ENCODE data around the gene C19orf38. TPM values are rescaled to one million over a fixed set of nuclear protein-coding genes. Genes with fewer than 3 reads are reported as not detected.
"Not testable (repeated sequence)": the region's sequence is repeated elsewhere in the genome, so short reads cannot be mapped to it uniquely, and the experiment has no call there.

Gene C19orf38
- total RNA-seq, 1 experiment from 2014 or later = 0.61 TPM

- Histone ChIP-seq H3K36me3 (ENCODE audit: control insufficient read depth, insufficient read depth, low read length) (no peaks in the 10 kb centered on the region; the same call in 1 of the 2 replicates), H3K9me3 (no peaks in the 10 kb centered on the region), H3K27me3 (replicated peaks; ENCODE audit: control insufficient read depth, insufficient read depth, low read length) (no peaks in the 10 kb centered on the region), H3K4me3 (ENCODE audit: low read depth, low read length) (peak overlapping the region; percentile 58), H3K4me1 (peaks cover 9% of the 10 kb centered on the region; the same call in 1 of the 2 replicates)
- DNase-seq = peak; percentile 94 to 97
- TF ChIP-seq CTCF (IDR thresholded peaks at IDR 0.05; ENCODE audit: insufficient read depth in 1 of 2, low read depth in 1 of 2, low read length in 1 of 2, severe bottlenecking in 1 of 2, unreplicated experiment in 1 of 2) = no peak
- intact Hi-C loops (cut with micrococcal nuclease; ENCODE audit: unreplicated experiment) = loop anchor here (1.0 kb wide), 2 partner anchors 35 to 119 kb away; partner anchors contain the start of gene CARM1
- H3K4me1 Mint-ChIP-seq (ENCODE audit: low read depth, unreplicated experiment) = no peaks in the 10 kb centered on the region
- no peaks in the 10 kb centered on the region for H3K27me3 Mint-ChIP-seq (ENCODE audit: insufficient read depth, unreplicated experiment)
- peak overlapping the region; percentile 100 for H3K27ac Mint-ChIP-seq (ENCODE audit: unreplicated experiment)
- BruUV-seq (replicated peaks) = TSS peak; percentile 88
- peaks cover 52% of the 10 kb centered on the region for H3K36me3 Mint-ChIP-seq (ENCODE audit: insufficient read depth, unreplicated experiment)
- ChIA-PET POLR2A (interaction anchor here (0.5 to 1.6 kb wide), 9 partner anchors 10 to 333 kb away, joined by 3 to 19 read pairs (median 5); partner anchors contain the start of genes DNM2 and QTRT1), CTCF (interaction anchor here (0.8 to 2.8 kb wide), 7 partner anchors 17 to 259 kb away, joined by 3 to 26 read pairs (median 6); partner anchors contain the start of genes CARM1 and DNM2)
- H3K9me3 Mint-ChIP-seq (ENCODE audit: unreplicated experiment) = no peaks in the 10 kb centered on the region
- peak overlapping the region; percentile 98 for H3K4me3 Mint-ChIP-seq (ENCODE audit: unreplicated experiment)
Observed at GRCh38 chr19:10836479-10837330, 11.5 kb upstream of the C19orf38 start.

GRCh38 chr19:10837649-10838048, 10.6 kb upstream of the C19orf38 start:
- BruUV-seq (replicated peaks); DNase-seq; H3K4me1 Mint-ChIP-seq (ENCODE audit: low read depth, unreplicated experiment); POLR2A ChIA-PET; H3K4me3 ChIP-seq (ENCODE audit: low read depth, low read length); H3K27me3 Mint-ChIP-seq (ENCODE audit: insufficient read depth, unreplicated experiment); intact Hi-C loops (cut with micrococcal nuclease; ENCODE audit: unreplicated experiment); H3K36me3 ChIP-seq (ENCODE audit: control insufficient read depth, insufficient read depth, low read length); H3K4me1 ChIP-seq; H3K9me3 Mint-ChIP-seq (ENCODE audit: unreplicated experiment); H3K9me3 ChIP-seq; H3K27ac Mint-ChIP-seq (ENCODE audit: unreplicated experiment); H3K27me3 ChIP-seq (replicated peaks; ENCODE audit: control insufficient read depth, insufficient read depth, low read length): not testable (repeated sequence)
- CTCF ChIA-PET = interaction anchor here (2.8 kb wide), 1 partner anchor 27 kb away, joined by 26 read pairs; no protein-coding TSS in a partner anchor
- H3K36me3 Mint-ChIP-seq (ENCODE audit: insufficient read depth, unreplicated experiment) = peaks cover 43% of the 10 kb centered on the region
- H3K4me3 Mint-ChIP-seq (ENCODE audit: unreplicated experiment) = peak overlapping the region; percentile 98

GRCh38 chr19:10838377-10838776, 9.8 kb upstream of the C19orf38 start:
- intact Hi-C loops (cut with micrococcal nuclease; ENCODE audit: unreplicated experiment) = no loop called here
- BruUV-seq (replicated peaks) = no TSS peak
- Mint-ChIP-seq H3K27ac (ENCODE audit: unreplicated experiment) (no peak overlapping the region), H3K36me3 (ENCODE audit: insufficient read depth, unreplicated experiment) (peaks cover 36% of the 10 kb centered on the region), H3K27me3 (ENCODE audit: insufficient read depth, unreplicated experiment) (no peaks in the 10 kb centered on the region), H3K9me3 (ENCODE audit: unreplicated experiment) (no peaks in the 10 kb centered on the region), H3K4me1 (ENCODE audit: low read depth, unreplicated experiment) (no peaks in the 10 kb centered on the region), H3K4me3 (ENCODE audit: unreplicated experiment) (no peak overlapping the region)
- no peak for DNase-seq
- POLR2A ChIA-PET = no interaction called here
- H3K4me1 ChIP-seq = peaks cover 9% of the 10 kb centered on the region; the same call in 1 of the 2 replicates
- H3K9me3 ChIP-seq = no peaks in the 10 kb centered on the region
- CTCF ChIA-PET = interaction anchor here (1.5 kb wide), 1 partner anchor 26 kb away, joined by 6 read pairs; no protein-coding TSS in a partner anchor
- H3K27me3 ChIP-seq (replicated peaks; ENCODE audit: control insufficient read depth, insufficient read depth, low read length) = no peaks in the 10 kb centered on the region
- no peak overlapping the region for H3K4me3 ChIP-seq (ENCODE audit: low read depth, low read length)
- no peaks in the 10 kb centered on the region for H3K36me3 ChIP-seq (ENCODE audit: control insufficient read depth, insufficient read depth, low read length)
- TF ChIP-seq CTCF (IDR thresholded peaks at IDR 0.05; ENCODE audit: insufficient read depth in 1 of 2, low read depth in 1 of 2, low read length in 1 of 2, severe bottlenecking in 1 of 2, unreplicated experiment in 1 of 2) = no peak
